Vagina (tissue), 2 donors: ENCODE measurements around the gene MTHFD1L. TPM values are rescaled to one million over a fixed set of nuclear protein-coding genes. Genes with fewer than 3 reads are reported as not detected.

Source experiments
- DNase-seq, 2 donors: peaks; one replicate each; pipeline ENCODE4 v3.0.0-alpha.2; 2017; ENCODE audit errors: extremely low spot score in 2 of 2
- H3K27ac ChIP-seq: fragments of 200-600 bp; sonication (generic); one replicate; pipeline ENCODE4 v1.5.1; 2019
- H3K27me3 ChIP-seq: fragments of 200-600 bp; sonication (generic); one replicate; pipeline ENCODE4 v1.5.1; 2019
- H3K36me3 ChIP-seq, 2 donors: fragments of 200-600 bp; sonication (generic); one replicate each; pipeline ENCODE4 v1.5.1; 2017 to 2019
- H3K4me1 ChIP-seq: fragments of 200-600 bp; sonication (generic); one replicate; pipeline ENCODE4 v1.5.1; 2019
- H3K4me3 ChIP-seq, 2 donors: fragments of 200-600 bp; sonication (generic); 1 replicate in 1 of 2; 2 replicates in 1 of 2; pipeline ENCODE4 v1.5.1; 2016 to 2019
- H3K9me3 ChIP-seq: fragments of 200-600 bp; sonication (generic); one replicate; pipeline ENCODE4 v1.5.1; 2019
- CTCF ChIP-seq, 3 experiments: fragments of 450-650 bp in 2 of 3; fragments of 200-600 bp in 1 of 3; sonication (generic) in 1 of 3; IDR thresholded peaks; one replicate each; pipeline ENCODE4 v1.5.1; 2017 to 2019; ENCODE audit warnings: antibody characterized with exemption in 3 of 3, mild to moderate bottlenecking in 2 of 3, moderate library complexity in 2 of 3
- POLR2A ChIP-seq, 2 donors: fragments of 450-650 bp; IDR thresholded peaks; one replicate each; pipeline ENCODE4 v1.6.1; 2017; ENCODE audit warnings: antibody characterized with exemption in 2 of 2, mild to moderate bottlenecking in 2 of 2, moderate library complexity in 2 of 2
- POLR2AphosphoS5 ChIP-seq, 2 donors: sonication (generic); formaldehyde crosslinking; IDR thresholded peaks; one replicate each; pipeline ENCODE4 v1.9.0; 2017; ENCODE audit warnings: antibody characterized with exemption in 2 of 2, mild to moderate bottlenecking in 2 of 2, low read depth in 1 of 2; ENCODE audit not compliant: insufficient read depth in 1 of 2
- intact Hi-C: fragments of 100-400 bp; cut with DNase I; formaldehyde crosslinking; loops from one replicate; pipeline ENCODE4 v1.15.1; 2023
- total RNA-seq: library from RNA; depleted of rRNA; stranded (reverse); fragments of >200 nt; gene quantifications from one replicate; pipeline ENCODE4 v1.2.3, GENCODE V29; 2016

The MTHFD1L gene
- total RNA-seq, 1 donor from 2014 or later, result 2.7 TPM

- H3K4me3 ChIP-seq, result no peak overlapping the region
- intact Hi-C loops, result no loop called here
- TF ChIP-seq POLR2A (IDR thresholded peaks at IDR 0.05) (no peak), POLR2AphosphoS5 (IDR thresholded peaks at IDR 0.05; ENCODE audit: insufficient read depth in 1 of 2, low read depth in 1 of 2) (no peak), CTCF (IDR thresholded peaks at IDR 0.05) (no peak)
- no peak for DNase-seq
- H3K27me3 ChIP-seq, result no peaks in the 10 kb centered on the region
- no peaks in the 10 kb centered on the region for H3K36me3 ChIP-seq
- H3K9me3 ChIP-seq, result no peaks in the 10 kb centered on the region
- H3K4me1 ChIP-seq, result no peaks in the 10 kb centered on the region
- no peak overlapping the region for H3K27ac ChIP-seq
Measured at GRCh38 chr6:151051164-151051563, 185.7 kb downstream of the MTHFD1L start.

- Histone ChIP-seq H3K36me3 (no peaks in the 10 kb centered on the region), H3K4me3 (no peak overlapping the region), H3K4me1 (no peaks in the 10 kb centered on the region), H3K27me3 (no peaks in the 10 kb centered on the region), H3K9me3 (no peaks in the 10 kb centered on the region), H3K27ac (no peak overlapping the region)
- TF ChIP-seq POLR2A (IDR thresholded peaks at IDR 0.05) (no peak), CTCF (IDR thresholded peaks at IDR 0.05) (no peak), POLR2AphosphoS5 (IDR thresholded peaks at IDR 0.05; ENCODE audit: insufficient read depth in 1 of 2, low read depth in 1 of 2) (no peak)
- intact Hi-C loops, result no loop called here
- DNase-seq, result no peak
Measured at GRCh38 chr6:151052021-151052646, 186.6 kb downstream of the MTHFD1L start.

- Histone ChIP-seq H3K36me3 (no peaks in the 10 kb centered on the region), H3K9me3 (no peaks in the 10 kb centered on the region), H3K4me3 (no peak overlapping the region), H3K27ac (no peak overlapping the region), H3K27me3 (no peaks in the 10 kb centered on the region), H3K4me1 (no peaks in the 10 kb centered on the region)
- DNase-seq, result no peak
- intact Hi-C loops, result no loop called here
- no peak for TF ChIP-seq POLR2A (IDR thresholded peaks at IDR 0.05)
- TF ChIP-seq POLR2AphosphoS5 (IDR thresholded peaks at IDR 0.05; ENCODE audit: insufficient read depth in 1 of 2, low read depth in 1 of 2), result no peak
- TF ChIP-seq CTCF (IDR thresholded peaks at IDR 0.05), result no peak
Measured at GRCh38 chr6:151054306-151054705, 188.8 kb downstream of the MTHFD1L start.

- intact Hi-C loops, result no loop called here
- no peak overlapping the region for H3K27ac ChIP-seq
- peak in 1 of 2 donors; percentile 64 for DNase-seq
- TF ChIP-seq CTCF (IDR thresholded peaks at IDR 0.05) (no peak), POLR2A (IDR thresholded peaks at IDR 0.05) (no peak), POLR2AphosphoS5 (IDR thresholded peaks at IDR 0.05; ENCODE audit: insufficient read depth in 1 of 2, low read depth in 1 of 2) (no peak)
- H3K4me1 ChIP-seq, result peaks cover 10% of the 10 kb centered on the region
- no peaks in the 10 kb centered on the region for H3K9me3 ChIP-seq
- no peaks in the 10 kb centered on the region for H3K36me3 ChIP-seq
- H3K27me3 ChIP-seq, result no peaks in the 10 kb centered on the region
- no peak overlapping the region for H3K4me3 ChIP-seq
Measured at GRCh38 chr6:151056230-151056907, 190.9 kb downstream of the MTHFD1L start.

- intact Hi-C loops, result no loop called here
- Histone ChIP-seq H3K36me3 (no peaks in the 10 kb centered on the region), H3K27me3 (no peaks in the 10 kb centered on the region), H3K27ac (no peak overlapping the region), H3K4me1 (peaks cover 10% of the 10 kb centered on the region), H3K4me3 (no peak overlapping the region), H3K9me3 (no peaks in the 10 kb centered on the region)
- no peak for DNase-seq
- TF ChIP-seq POLR2AphosphoS5 (IDR thresholded peaks at IDR 0.05; ENCODE audit: insufficient read depth in 1 of 2, low read depth in 1 of 2), result no peak
- TF ChIP-seq POLR2A (IDR thresholded peaks at IDR 0.05), result no peak
- no peak for TF ChIP-seq CTCF (IDR thresholded peaks at IDR 0.05)
Measured at GRCh38 chr6:151057061-151057460, 191.6 kb downstream of the MTHFD1L start.
